Progenitor cell of endocrine pancreas (in vitro differentiated cells): Measurements from ENCODE around the gene PROCR. TPM values are rescaled to one million over a fixed set of nuclear protein-coding genes. Genes with fewer than 3 reads are reported as not detected.
A peak's percentile ranks its signal among the peaks of the same experiment; 100 is the strongest.
"Not testable (repeated sequence)": the region's sequence is repeated elsewhere in the genome, so short reads cannot be mapped to it uniquely, and the experiment has no call there.

Source experiments
- DNase-seq: peaks from one replicate; pipeline ENCODE4 v3.0.0; 2021; ENCODE audit warnings: low spot score; ENCODE audit not compliant: unreplicated experiment
- H3K27ac Mint-ChIP-seq: 2 replicates; pipeline ENCODE4 v1.8.0; 2021; ENCODE audit warnings: mild to moderate bottlenecking, moderate library complexity, mixed read lengths
- H3K27me3 Mint-ChIP-seq: 2 replicates; pipeline ENCODE4 v1.8.0; 2021; ENCODE audit warnings: mixed read lengths
- H3K36me3 Mint-ChIP-seq: 2 replicates; pipeline ENCODE4 v1.8.0; 2022; ENCODE audit warnings: mixed read lengths; ENCODE audit not compliant: insufficient read depth
- H3K4me1 Mint-ChIP-seq: 2 replicates; pipeline ENCODE4 v1.8.0; 2021; ENCODE audit warnings: low read depth, mixed read lengths
- H3K4me3 Mint-ChIP-seq: 2 replicates; pipeline ENCODE4 v1.8.0; 2021; ENCODE audit warnings: low read depth, mild to moderate bottlenecking, moderate library complexity, mixed read lengths
- H3K9me3 Mint-ChIP-seq: 2 replicates; pipeline ENCODE4 v1.8.0; 2021; ENCODE audit warnings: low read depth, mixed read lengths
- CTCF ChIP-seq: fragments of 200-600 bp; sonication (generic); IDR thresholded peaks from one replicate; pipeline ENCODE4 v1.5.0; 2021; ENCODE audit warnings: antibody characterized with exemption, mild to moderate bottlenecking; ENCODE audit not compliant: unreplicated experiment
- total RNA-seq: library from RNA; stranded (reverse); gene quantifications from 2 replicates; pipeline ENCODE4 v1.2.1, GENCODE V29; 2021

PROCR gene
- total RNA-seq, 1 donor from 2014 or later, result 0.55 TPM

GRCh38 chr20:35144694-35145093 is 27.2 kb upstream of the PROCR start:
- H3K4me1 Mint-ChIP-seq, result peaks cover 21% of the 10 kb centered on the region
- no peak overlapping the region for H3K4me3 Mint-ChIP-seq
- DNase-seq, result no peak
- H3K36me3 Mint-ChIP-seq, result peaks cover 11% of the 10 kb centered on the region
- TF ChIP-seq CTCF, result no peak
- no peak overlapping the region for H3K27ac Mint-ChIP-seq
- H3K27me3 Mint-ChIP-seq, result no peaks in the 10 kb centered on the region
- no peaks in the 10 kb centered on the region for H3K9me3 Mint-ChIP-seq

- TF ChIP-seq CTCF, result peak; percentile 79
- Mint-ChIP-seq H3K27ac (peak overlapping the region; percentile 87), H3K27me3 (no peaks in the 10 kb centered on the region), H3K4me1 (peaks cover 21% of the 10 kb centered on the region), H3K36me3 (peaks cover 8% of the 10 kb centered on the region), H3K9me3 (no peaks in the 10 kb centered on the region), H3K4me3 (peak overlapping the region; percentile 59)
- DNase-seq, result no peak
Observed at GRCh38 chr20:35145141-35145564, 26.7 kb upstream of the PROCR start.

GRCh38 chr20:35146299-35146919 is 25.5 kb upstream of the PROCR start:
- Mint-ChIP-seq H3K9me3 (no peaks in the 10 kb centered on the region), H3K27me3 (no peaks in the 10 kb centered on the region), H3K36me3 (peaks cover 6% of the 10 kb centered on the region), H3K4me1 (peaks cover 21% of the 10 kb centered on the region), H3K4me3 (peak overlapping the region; percentile 94), H3K27ac (peak overlapping the region; percentile 97)
- TF ChIP-seq CTCF, result peak; percentile 33
- DNase-seq, result peak; percentile 49

GRCh38 chr20:35146920-35147574 is 24.8 kb upstream of the PROCR start, which contains the start of gene EDEM2:
TSS of gene EDEM2 (minus strand) at chr20:35147336. CDS start at chr20:35147258, 78 bp downstream.
- H3K36me3 Mint-ChIP-seq, result peaks cover 4% of the 10 kb centered on the region
- TF ChIP-seq CTCF, result no peak
- H3K4me1 Mint-ChIP-seq, result peaks cover 21% of the 10 kb centered on the region
- peak within 1 kb of the TSS; percentile 97 for H3K27ac Mint-ChIP-seq
- H3K9me3 Mint-ChIP-seq, result no peaks in the 10 kb centered on the region
- DNase-seq, result peak; percentile 97
- no peaks in the 10 kb centered on the region for H3K27me3 Mint-ChIP-seq
- peak within 1 kb of the TSS; percentile 94 for H3K4me3 Mint-ChIP-seq

- H3K4me3 Mint-ChIP-seq, result peak overlapping the region; percentile 94
- H3K9me3 Mint-ChIP-seq, DNase-seq, H3K27me3 Mint-ChIP-seq, H3K36me3 Mint-ChIP-seq: not testable (repeated sequence)
- H3K4me1 Mint-ChIP-seq, result peaks cover 21% of the 10 kb centered on the region
- peak overlapping the region; percentile 97 for H3K27ac Mint-ChIP-seq
Observed at GRCh38 chr20:35147575-35148071, 24.2 kb upstream of the PROCR start.
